ENCODE results near the gene ADAM12.

Gene ADAM12

GRCh38 chr10:126233182-126234148 is 154.8 kb downstream of the ADAM12 start:
- no peak for DNase-seq

- DNase-seq, result no peak
Observed at GRCh38 chr10:126230587-126230986, 157.7 kb downstream of the ADAM12 start.

GRCh38 chr10:126229686-126230085 is 158.6 kb downstream of the ADAM12 start:
- no peak for DNase-seq

GRCh38 chr10:126227762-126228134 is 160.5 kb downstream of the ADAM12 start:
- no peak for DNase-seq

- no peak for DNase-seq
Observed at GRCh38 chr10:126226988-126227761, 161.1 kb downstream of the ADAM12 start.

GRCh38 chr10:126226205-126226604 is 162.1 kb downstream of the ADAM12 start:
- DNase-seq, result no peak

- no peak for DNase-seq
Observed at GRCh38 chr10:126225672-126226008, 162.6 kb downstream of the ADAM12 start.

GRCh38 chr10:126224967-126225671 is 163.2 kb downstream of the ADAM12 start:
- no peak for DNase-seq

GRCh38 chr10:126223512-126224067 is 164.7 kb downstream of the ADAM12 start:
- DNase-seq, result no peak

GRCh38 chr10:126222736-126223511 is 165.4 kb downstream of the ADAM12 start:
- no peak for DNase-seq

GRCh38 chr10:126221874-126222273 is 166.4 kb downstream of the ADAM12 start:
- no peak for DNase-seq

GRCh38 chr10:126218778-126219649 is 169.3 kb downstream of the ADAM12 start:
- no peak for DNase-seq

- no peak for DNase-seq
Observed at GRCh38 chr10:126218174-126218573, 170.1 kb downstream of the ADAM12 start.

GRCh38 chr10:126216632-126216961 is 171.7 kb downstream of the ADAM12 start:
- DNase-seq, result no peak

GRCh38 chr10:126215746-126216631 is 172.3 kb downstream of the ADAM12 start:
- DNase-seq, result no peak

GRCh38 chr10:126214679-126215078 is 173.6 kb downstream of the ADAM12 start:
- DNase-seq, result no peak

- no peak for DNase-seq
Observed at GRCh38 chr10:126214021-126214420, 174.3 kb downstream of the ADAM12 start.

- no peak for DNase-seq
Observed at GRCh38 chr10:126212738-126213137, 175.5 kb downstream of the ADAM12 start.

- DNase-seq, result no peak
Observed at GRCh38 chr10:126210051-126210651, 178.1 kb downstream of the ADAM12 start.

- DNase-seq, result no peak
Observed at GRCh38 chr10:126209451-126209850, 178.8 kb downstream of the ADAM12 start.
